HG03571 (cell line): ENCODE data around the gene SNRNP48.

Source experiments
- ATAC-seq: cut with Tn5 transposase; IDR thresholded peaks from one replicate; pipeline ENCODE4 v1.9.1; 2021; ENCODE audit not compliant: unreplicated experiment

SNRNP48 gene, protein sequence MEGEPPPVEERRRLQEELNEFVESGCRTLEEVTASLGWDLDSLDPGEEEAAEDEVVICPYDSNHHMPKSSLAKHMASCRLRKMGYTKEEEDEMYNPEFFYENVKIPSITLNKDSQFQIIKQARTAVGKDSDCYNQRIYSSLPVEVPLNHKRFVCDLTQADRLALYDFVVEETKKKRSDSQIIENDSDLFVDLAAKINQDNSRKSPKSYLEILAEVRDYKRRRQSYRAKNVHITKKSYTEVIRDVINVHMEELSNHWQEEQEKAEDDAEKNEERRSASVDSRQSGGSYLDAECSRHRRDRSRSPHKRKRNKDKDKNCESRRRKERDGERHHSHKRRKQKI

GRCh38 chr6:7589949-7590917, at the start of gene SNRNP48:
Gene SNRNP48, plus strand, starts transcription at chr6:7590198. Its CDS starts 60 bp downstream, at chr6:7590258.
- ATAC-seq = peak; percentile 100

- ATAC-seq = no peak
These were observed 49.4 kb upstream of the SNRNP48 start for GRCh38 chr6:7540595-7540994.

- no peak for ATAC-seq
These were observed 48.6 kb upstream of the SNRNP48 start, which contains the start of gene DSP for GRCh38 chr6:7541175-7542064. Gene DSP, plus strand, starts transcription at chr6:7541671. Its CDS starts 245 bp downstream, at chr6:7541916.

DNA sequence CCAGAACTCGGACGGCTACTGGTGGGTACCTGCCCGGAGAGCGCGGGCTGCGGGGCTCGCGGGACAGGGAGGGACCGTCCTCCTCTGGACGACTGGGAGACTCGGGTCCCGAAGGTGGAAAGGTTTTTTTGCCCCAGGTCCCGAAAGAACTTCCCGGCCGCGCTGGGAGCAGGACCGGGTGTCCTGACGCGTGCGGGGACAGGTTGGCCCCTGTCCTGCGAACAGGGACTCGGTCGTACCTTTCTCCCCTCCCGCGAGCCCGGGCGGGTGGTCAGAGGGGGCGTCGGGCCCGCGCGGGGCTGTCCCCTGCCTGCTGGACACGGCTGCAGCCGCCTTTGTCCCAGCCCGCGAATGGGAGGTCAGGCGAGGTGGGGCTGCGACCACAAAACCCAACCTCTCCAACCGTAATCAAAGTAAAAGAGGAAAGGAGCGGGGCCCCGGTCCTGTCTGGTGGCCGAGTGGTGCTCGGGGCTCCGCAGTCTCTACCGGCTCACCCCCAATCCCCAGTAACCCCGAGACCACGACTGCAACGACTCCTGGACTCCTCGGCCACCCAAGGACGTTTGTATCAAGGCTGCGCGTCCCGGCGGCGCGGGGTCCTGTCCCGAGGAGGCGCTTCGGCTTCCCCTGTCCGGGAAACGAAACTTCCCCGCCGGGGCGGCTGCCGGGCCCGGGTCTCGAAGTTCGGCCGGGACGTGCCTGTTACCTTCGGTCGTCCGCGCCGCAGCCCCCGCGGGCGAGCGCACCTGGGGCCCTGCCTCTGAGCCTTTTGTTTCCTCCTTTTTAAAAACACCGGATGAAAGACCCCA, 47.7 kb upstream of the SNRNP48 start:
- no peak for ATAC-seq

GRCh38 chr6:7542874-7543624, 46.9 kb upstream of the SNRNP48 start:
- ATAC-seq = no peak

- no peak for ATAC-seq
These were observed 46.1 kb upstream of the SNRNP48 start for GRCh38 chr6:7543789-7544424.

GRCh38 chr6:7544597-7544996, 45.4 kb upstream of the SNRNP48 start:
- no peak for ATAC-seq

GRCh38 chr6:7545316-7546019, 44.5 kb upstream of the SNRNP48 start:
- no peak for ATAC-seq

- ATAC-seq = no peak
These were observed 44.0 kb upstream of the SNRNP48 start for GRCh38 chr6:7546020-7546369.

- no peak for ATAC-seq
These were observed 43.6 kb upstream of the SNRNP48 start for GRCh38 chr6:7546383-7546782.

DNA sequence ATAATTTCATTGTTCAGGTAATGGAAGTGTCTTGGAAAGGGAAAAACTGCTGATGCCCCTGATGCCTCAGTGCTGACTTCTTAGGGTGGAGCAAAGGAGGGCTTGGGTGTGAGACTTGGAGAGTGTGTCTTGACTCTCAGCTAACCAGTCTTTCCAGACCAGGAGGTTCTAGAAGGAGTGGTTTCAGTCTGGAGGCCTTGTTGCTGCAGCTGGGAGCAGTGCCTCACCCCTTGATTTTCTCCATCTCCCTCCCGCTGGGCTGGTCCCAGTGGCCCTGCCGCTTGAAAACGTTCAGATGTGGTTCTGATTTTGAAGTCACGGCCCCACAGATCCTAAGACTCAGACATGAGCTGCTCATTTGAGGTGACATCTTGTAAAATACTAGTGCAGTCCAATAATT, 43.1 kb upstream of the SNRNP48 start:
- no peak for ATAC-seq

GRCh38 chr6:7547315-7547714, 42.7 kb upstream of the SNRNP48 start:
- ATAC-seq = no peak

DNA sequence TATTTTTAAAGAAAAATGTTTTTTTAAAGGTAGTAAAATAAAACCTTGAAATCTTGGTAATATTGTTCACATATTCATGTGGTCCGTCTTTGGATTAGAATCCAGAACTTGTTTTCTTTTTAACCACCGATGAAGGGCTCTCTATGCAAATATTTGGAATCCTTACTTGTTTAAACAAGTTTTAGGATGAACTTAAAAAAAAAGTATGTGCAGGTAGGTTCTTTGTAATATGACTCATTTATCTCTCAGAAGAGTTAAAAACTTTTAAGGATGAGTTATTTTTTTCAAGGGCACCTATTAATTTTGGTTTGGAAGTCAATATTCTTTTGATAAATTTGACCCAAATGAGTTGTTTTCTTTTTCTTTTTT, 39.6 kb upstream of the SNRNP48 start:
- ATAC-seq = no peak

GRCh38 chr6:7554533-7555275, 35.3 kb upstream of the SNRNP48 start:
- no peak for ATAC-seq

GRCh38 chr6:7555671-7556070, 34.3 kb upstream of the SNRNP48 start:
- no peak for ATAC-seq

- ATAC-seq = no peak
These were observed 33.4 kb upstream of the SNRNP48 start for GRCh38 chr6:7556394-7557106.

DNA sequence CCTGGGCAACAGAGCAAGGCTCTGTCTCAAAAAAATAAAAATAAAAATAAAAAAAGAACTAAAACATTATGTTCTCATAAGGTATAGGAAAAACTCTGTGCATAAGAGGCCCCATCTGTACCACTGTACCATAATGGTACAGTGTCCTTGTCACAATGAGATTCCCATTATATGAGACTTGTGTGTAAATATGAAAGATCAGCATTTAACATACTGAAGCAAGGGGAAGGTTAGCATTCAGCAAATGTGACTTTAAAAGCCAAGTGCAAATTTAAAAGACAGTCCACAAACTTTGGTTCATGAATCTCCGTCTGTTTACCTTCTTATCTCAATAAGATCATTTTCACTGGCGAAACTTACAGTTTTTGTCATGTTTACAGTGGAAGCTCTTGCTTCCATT, 32.3 kb upstream of the SNRNP48 start:
- no peak for ATAC-seq
